HCT116 (cell line): ENCODE data around the gene LRRK1. TPM values are rescaled to one million over a fixed set of nuclear protein-coding genes. Genes with fewer than 3 reads are reported as not detected.

ENCODE experiments used
- ATAC-seq: fragments of 200-7000 bp; cut with Tn5 transposase; 2 replicates; pipeline ENCODE4 v1.9.1; 2020; ENCODE audit warnings: mild to moderate bottlenecking, moderate library complexity
- BruUV-seq: library from RNA; stranded (reverse); fragments of 400-500 nt; replicated peaks from 2 replicates; lab custom pipeline; 2021; lab: Mats Ljungman, UMichigan
- CTCF ChIA-PET: fragments of 300-600 bp; sonication (Branson Sonifier 250); formaldehyde crosslinking; loops from one replicate; lab custom pipeline; 2021; ENCODE audit warnings: antibody characterized with exemption; lab: Charles Lee
- POLR2A ChIA-PET: fragments of 300-600, 350-600 bp; sonication (Branson Sonifier 250); formaldehyde crosslinking; loops from one replicate; lab custom pipeline; 2021; ENCODE audit warnings: antibody characterized with exemption; lab: Charles Lee
- RAD21 ChIA-PET, 2 experiments: fragments of 300-600 bp; sonication (Branson Sonifier 250); formaldehyde crosslinking; loops; one replicate each; lab custom pipeline; 2023; ENCODE audit warnings: low total read pairs in 2 of 2; ENCODE audit not compliant: uncharacterized antibody in 2 of 2, unreplicated experiment in 2 of 2, low non-redundant PET in 1 of 2; lab: Charles Lee
- DNase-seq: peaks from one replicate; pipeline ENCODE4 v3.0.0-alpha.2; 2010; ENCODE audit warnings: low read depth, low spot score
- H2AFZ ChIP-seq: fragments of 200-600 bp; shearing (Covaris generic), sonication (generic); 2 replicates; pipeline ENCODE4 v1.6.1; 2017; ENCODE audit warnings: low read depth, mixed run types, mixed read lengths, antibody characterized with exemption, low read length; ENCODE audit not compliant: poor library complexity, severe bottlenecking
- H3K27ac ChIP-seq: 2 replicates; pipeline ENCODE4 v1.5.1; 2012; ENCODE audit warnings: low read depth, low read length
- H3K27me3 ChIP-seq: fragments of 200-600 bp; sonication (generic); 2 replicates; pipeline ENCODE4 v1.6.1; 2016; ENCODE audit warnings: mixed run types, low read length, mixed read lengths; ENCODE audit not compliant: insufficient read depth
- H3K36me3 ChIP-seq, 2 experiments: fragments of 200-500 bp in 1 of 2; fragments of 200-600 bp in 1 of 2; sonication (Bioruptor generic) in 1 of 2; sonication (generic) in 1 of 2; 2 replicates each; pipeline versions ENCODE4 v1.5.1 to v1.6.1; 2014 to 2016; ENCODE audit warnings: low read length in 2 of 2, inconsistent platforms in 1 of 2, mixed read lengths in 1 of 2, mixed run types in 1 of 2; ENCODE audit not compliant: insufficient read depth in 2 of 2, control insufficient read depth in 1 of 2
- H3K4me1 ChIP-seq, 2 experiments: fragments of 200-600 bp in 1 of 2; sonication (generic) in 1 of 2; 2 replicates each; pipeline versions ENCODE4 v1.5.1 to v1.6.1; 2012 to 2017; ENCODE audit warnings: low read length in 2 of 2, inconsistent platforms in 1 of 2, mild to moderate bottlenecking in 1 of 2, mixed read lengths in 1 of 2, mixed run types in 1 of 2, moderate library complexity in 1 of 2; ENCODE audit not compliant: insufficient read depth in 2 of 2, control insufficient read depth in 1 of 2
- H3K4me2 ChIP-seq: fragments of 200-600 bp; sonication (generic); 2 replicates; pipeline ENCODE4 v1.6.1; 2017; ENCODE audit warnings: mixed run types, low read length, mixed read lengths
- H3K4me3 ChIP-seq, 2 experiments: fragments of 200-600 bp in 1 of 2; sonication (generic) in 1 of 2; replicated peaks in 1 of 2; 2 replicates each; pipeline ENCODE4 v1.5.1; 2011 to 2016; ENCODE audit warnings: low read length in 2 of 2, control low read depth in 1 of 2, low read depth in 1 of 2, mild to moderate bottlenecking in 1 of 2, mixed read lengths in 1 of 2, mixed run types in 1 of 2
- H3K79me2 ChIP-seq: fragments of 200-600 bp; sonication (generic); 2 replicates; pipeline ENCODE4 v1.6.1; 2017; ENCODE audit warnings: mild to moderate bottlenecking, mixed run types, low read length, moderate library complexity, mixed read lengths; ENCODE audit not compliant: insufficient read depth
- H3K9ac ChIP-seq: fragments of 200-600 bp; sonication (generic); 2 replicates; pipeline ENCODE4 v1.6.1; 2016; ENCODE audit warnings: low read length, mixed read lengths
- H3K9me2 ChIP-seq: fragments of 200-600 bp; sonication (generic), shearing (Covaris generic); 2 replicates; pipeline ENCODE4 v1.6.1; 2017; ENCODE audit warnings: mixed run types, mild to moderate bottlenecking, moderate library complexity; ENCODE audit not compliant: insufficient read depth
- H3K9me3 ChIP-seq, 2 experiments: fragments of 200-500 bp in 1 of 2; fragments of 200-600 bp in 1 of 2; sonication (Bioruptor generic) in 1 of 2; sonication (generic) in 1 of 2; 2 replicates each; pipeline ENCODE4 v1.6.1; 2014 to 2017; ENCODE audit warnings: low read length in 2 of 2, mixed read lengths in 2 of 2, inconsistent platforms in 1 of 2, low read depth in 1 of 2, mild to moderate bottlenecking in 1 of 2, mixed run types in 1 of 2, moderate library complexity in 1 of 2; ENCODE audit not compliant: control insufficient read depth in 1 of 2, insufficient read depth in 1 of 2
- H4K20me1 ChIP-seq: fragments of 200-600 bp; sonication (generic), shearing (Covaris generic); 2 replicates; pipeline ENCODE4 v1.6.1; 2017; ENCODE audit warnings: mixed run types, mild to moderate bottlenecking, moderate library complexity; ENCODE audit not compliant: insufficient read depth
- CBX3 ChIP-seq: IDR thresholded peaks from 2 replicates; pipeline ENCODE4 v1.6.1; 2012; ENCODE audit warnings: low read depth
- EGR1 ChIP-seq: IDR thresholded peaks from 2 replicates; pipeline ENCODE4 v1.6.1; 2012; ENCODE audit warnings: low read depth
- ELF1 ChIP-seq: IDR thresholded peaks from 2 replicates; pipeline ENCODE4 v1.6.1; 2012; ENCODE audit warnings: low read depth, borderline replicate concordance
- EZH2 ChIP-seq: fragments of 200-600 bp; sonication (generic); IDR thresholded peaks from 2 replicates; pipeline ENCODE4 v1.6.1; 2017; ENCODE audit warnings: antibody characterized with exemption, mixed run types
- FOSL1 ChIP-seq: IDR thresholded peaks from 2 replicates; pipeline ENCODE4 v1.6.1; 2012; ENCODE audit warnings: low read depth
- POLR2A ChIP-seq: IDR thresholded peaks from 2 replicates; pipeline ENCODE4 v1.7.0; 2011; ENCODE audit warnings: borderline replicate concordance; ENCODE audit not compliant: insufficient read depth, insufficient read length; ENCODE audit errors: extremely low read depth
- POLR2AphosphoS5 ChIP-seq: IDR thresholded peaks from 2 replicates; pipeline ENCODE4 v1.6.1; 2011; ENCODE audit warnings: mild to moderate bottlenecking, low read depth, low read length, moderate library complexity
- RAD21 ChIP-seq: IDR thresholded peaks from 2 replicates; pipeline ENCODE4 v1.6.1; 2012; ENCODE audit warnings: low read depth, mild to moderate bottlenecking
- SIN3A ChIP-seq: IDR thresholded peaks from 2 replicates; pipeline ENCODE4 v1.6.1; 2012; ENCODE audit warnings: low read depth
- SP1 ChIP-seq: IDR thresholded peaks from 2 replicates; pipeline ENCODE4 v1.6.1; 2012; ENCODE audit warnings: low read depth
- SRF ChIP-seq: IDR thresholded peaks from 2 replicates; pipeline ENCODE4 v1.6.1; 2012; ENCODE audit warnings: low read depth
- TCF7L2 ChIP-seq: IDR thresholded peaks from 2 replicates; pipeline ENCODE4 v1.7.0; 2011; ENCODE audit warnings: borderline replicate concordance, inconsistent platforms; ENCODE audit not compliant: insufficient read depth, insufficient read length; ENCODE audit errors: extremely low read depth
- YY1 ChIP-seq: IDR thresholded peaks from 2 replicates; pipeline ENCODE4 v1.6.1; 2011; ENCODE audit warnings: low read length, low read depth, moderate library complexity, mild to moderate bottlenecking; ENCODE audit not compliant: insufficient replicate concordance; ENCODE audit errors: extremely low read depth
- ZFX ChIP-seq: fragments of 450-650 bp; IDR thresholded peaks from 2 replicates; pipeline ENCODE4 v1.6.1; 2017
- ZNF274 ChIP-seq: fragments of 200-500 bp; sonication (Bioruptor generic); IDR thresholded peaks from 2 replicates; pipeline ENCODE4 v1.6.1; 2014; ENCODE audit warnings: mild to moderate bottlenecking, low read depth, low read length, inconsistent platforms
- intact Hi-C: fragments of 100-400 bp; cut with micrococcal nuclease; formaldehyde crosslinking; loops from 2 replicates; pipeline ENCODE4 v1.10.0; 2022
- total RNA-seq: library from RNA; stranded (reverse); gene quantifications from one replicate; pipeline ENCODE4 v1.2.1, GENCODE V29; 2021; ENCODE audit not compliant: unreplicated experiment
- TF ChIP-seq, protein P1 (sequence below), 3 experiments: fragments of 200-600 bp in 1 of 3; sonication (generic) in 1 of 3; IDR thresholded peaks in 2 of 3; conservative IDR thresholded peaks in 1 of 3; 2 replicates each; pipeline ENCODE4 v1.5.1; 2012 to 2017; ENCODE audit warnings: low read depth in 2 of 3, low read length in 2 of 3, antibody characterized with exemption in 1 of 3, borderline replicate concordance in 1 of 3, control low read depth in 1 of 3, mild to moderate bottlenecking in 1 of 3, mixed read lengths in 1 of 3, mixed run types in 1 of 3, moderate library complexity in 1 of 3; ENCODE audit not compliant: insufficient read depth in 1 of 3
- TF ChIP-seq, protein P2 (sequence below): IDR thresholded peaks from 2 replicates; pipeline ENCODE4 v1.6.1; 2012
- TF ChIP-seq, protein P3 (sequence below): IDR thresholded peaks from 2 replicates; pipeline ENCODE4 v1.6.1; 2012; ENCODE audit warnings: low read depth
- TF ChIP-seq, protein P4 (sequence below): IDR thresholded peaks from 2 replicates; pipeline ENCODE4 v1.6.1; 2011; ENCODE audit warnings: mild to moderate bottlenecking, low read length, moderate library complexity; ENCODE audit not compliant: insufficient replicate concordance; ENCODE audit errors: extremely low read depth
- TF ChIP-seq, protein P5 (sequence below): IDR thresholded peaks from 2 replicates; pipeline ENCODE4 v1.6.1; 2012

The LRRK1 gene
- total RNA-seq, 1 experiment from 2014 or later = 21.6 TPM

DNA sequence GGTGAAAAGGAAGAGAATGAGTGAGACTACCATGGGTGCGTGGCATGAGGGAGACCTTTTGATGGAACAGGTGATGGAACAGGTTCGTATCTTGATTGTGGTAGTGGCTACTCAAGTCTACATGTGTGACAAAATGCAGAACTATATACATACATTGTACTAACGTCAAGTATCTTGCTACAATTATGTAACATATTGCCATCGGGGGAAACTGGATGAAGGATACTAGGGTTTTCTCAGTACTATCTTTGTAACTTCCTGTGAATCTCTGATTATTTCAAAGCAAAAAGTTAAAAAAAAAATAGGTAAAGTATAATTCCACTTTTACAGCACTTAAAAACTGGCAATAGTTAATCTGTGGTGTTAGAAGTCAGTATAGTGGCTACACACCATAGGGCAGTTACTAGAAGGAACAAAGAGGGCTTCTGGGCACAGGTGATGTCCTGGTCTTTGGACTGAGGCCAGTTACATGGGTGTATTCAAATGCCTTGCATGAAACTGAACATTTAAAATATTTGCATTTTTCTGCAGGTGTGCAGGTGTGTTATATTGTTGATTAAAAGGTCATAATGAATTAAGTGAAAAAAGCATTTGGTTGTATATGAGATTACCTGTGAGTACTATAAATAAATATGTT lies 61.4 kb downstream of the LRRK1 start:
- RAD21 ChIA-PET = no interaction called here
- H3K4me1 ChIP-seq = no peaks in the 10 kb centered on the region
- H3K4me2 ChIP-seq = no peak overlapping the region
- no peaks in the 10 kb centered on the region for H3K9me3 ChIP-seq
- no TSS peak for BruUV-seq
- no peak overlapping the region for H3K27ac ChIP-seq
- H3K27me3 ChIP-seq = no peaks in the 10 kb centered on the region
- intact Hi-C loops = no loop called here
- DNase-seq (no peak), ATAC-seq (no peak)
- H3K9ac ChIP-seq = no peak overlapping the region
- no peak overlapping the region for H2AFZ ChIP-seq
- no peaks in the 10 kb centered on the region for H3K36me3 ChIP-seq
- CTCF ChIA-PET = no interaction called here
- no peak for TF ChIP-seq POLR2AphosphoS5
- TF ChIP-seq, protein P1, sequence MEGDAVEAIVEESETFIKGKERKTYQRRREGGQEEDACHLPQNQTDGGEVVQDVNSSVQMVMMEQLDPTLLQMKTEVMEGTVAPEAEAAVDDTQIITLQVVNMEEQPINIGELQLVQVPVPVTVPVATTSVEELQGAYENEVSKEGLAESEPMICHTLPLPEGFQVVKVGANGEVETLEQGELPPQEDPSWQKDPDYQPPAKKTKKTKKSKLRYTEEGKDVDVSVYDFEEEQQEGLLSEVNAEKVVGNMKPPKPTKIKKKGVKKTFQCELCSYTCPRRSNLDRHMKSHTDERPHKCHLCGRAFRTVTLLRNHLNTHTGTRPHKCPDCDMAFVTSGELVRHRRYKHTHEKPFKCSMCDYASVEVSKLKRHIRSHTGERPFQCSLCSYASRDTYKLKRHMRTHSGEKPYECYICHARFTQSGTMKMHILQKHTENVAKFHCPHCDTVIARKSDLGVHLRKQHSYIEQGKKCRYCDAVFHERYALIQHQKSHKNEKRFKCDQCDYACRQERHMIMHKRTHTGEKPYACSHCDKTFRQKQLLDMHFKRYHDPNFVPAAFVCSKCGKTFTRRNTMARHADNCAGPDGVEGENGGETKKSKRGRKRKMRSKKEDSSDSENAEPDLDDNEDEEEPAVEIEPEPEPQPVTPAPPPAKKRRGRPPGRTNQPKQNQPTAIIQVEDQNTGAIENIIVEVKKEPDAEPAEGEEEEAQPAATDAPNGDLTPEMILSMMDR (IDR thresholded peaks at IDR 0.05 in 2 of 3, conservative IDR thresholded peaks at IDR 0.05 in 1 of 3; ENCODE audit: borderline replicate concordance in 1 of 3, insufficient read depth in 1 of 3, low read depth in 2 of 3, low read length in 2 of 3) = no peak
- TF ChIP-seq, protein P2, sequence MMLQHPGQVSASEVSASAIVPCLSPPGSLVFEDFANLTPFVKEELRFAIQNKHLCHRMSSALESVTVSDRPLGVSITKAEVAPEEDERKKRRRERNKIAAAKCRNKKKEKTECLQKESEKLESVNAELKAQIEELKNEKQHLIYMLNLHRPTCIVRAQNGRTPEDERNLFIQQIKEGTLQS = no peak
- no peak for TF ChIP-seq YY1
- TF ChIP-seq ZNF274 = no peak
- no peak for TF ChIP-seq EGR1
- no peak for TF ChIP-seq SP1
- TF ChIP-seq FOSL1 = no peak
- TF ChIP-seq ELF1 = no peak
- TF ChIP-seq, protein P3, sequence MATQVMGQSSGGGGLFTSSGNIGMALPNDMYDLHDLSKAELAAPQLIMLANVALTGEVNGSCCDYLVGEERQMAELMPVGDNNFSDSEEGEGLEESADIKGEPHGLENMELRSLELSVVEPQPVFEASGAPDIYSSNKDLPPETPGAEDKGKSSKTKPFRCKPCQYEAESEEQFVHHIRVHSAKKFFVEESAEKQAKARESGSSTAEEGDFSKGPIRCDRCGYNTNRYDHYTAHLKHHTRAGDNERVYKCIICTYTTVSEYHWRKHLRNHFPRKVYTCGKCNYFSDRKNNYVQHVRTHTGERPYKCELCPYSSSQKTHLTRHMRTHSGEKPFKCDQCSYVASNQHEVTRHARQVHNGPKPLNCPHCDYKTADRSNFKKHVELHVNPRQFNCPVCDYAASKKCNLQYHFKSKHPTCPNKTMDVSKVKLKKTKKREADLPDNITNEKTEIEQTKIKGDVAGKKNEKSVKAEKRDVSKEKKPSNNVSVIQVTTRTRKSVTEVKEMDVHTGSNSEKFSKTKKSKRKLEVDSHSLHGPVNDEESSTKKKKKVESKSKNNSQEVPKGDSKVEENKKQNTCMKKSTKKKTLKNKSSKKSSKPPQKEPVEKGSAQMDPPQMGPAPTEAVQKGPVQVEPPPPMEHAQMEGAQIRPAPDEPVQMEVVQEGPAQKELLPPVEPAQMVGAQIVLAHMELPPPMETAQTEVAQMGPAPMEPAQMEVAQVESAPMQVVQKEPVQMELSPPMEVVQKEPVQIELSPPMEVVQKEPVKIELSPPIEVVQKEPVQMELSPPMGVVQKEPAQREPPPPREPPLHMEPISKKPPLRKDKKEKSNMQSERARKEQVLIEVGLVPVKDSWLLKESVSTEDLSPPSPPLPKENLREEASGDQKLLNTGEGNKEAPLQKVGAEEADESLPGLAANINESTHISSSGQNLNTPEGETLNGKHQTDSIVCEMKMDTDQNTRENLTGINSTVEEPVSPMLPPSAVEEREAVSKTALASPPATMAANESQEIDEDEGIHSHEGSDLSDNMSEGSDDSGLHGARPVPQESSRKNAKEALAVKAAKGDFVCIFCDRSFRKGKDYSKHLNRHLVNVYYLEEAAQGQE = no peak
- TF ChIP-seq CBX3 = no peak
- TF ChIP-seq, protein P4, sequence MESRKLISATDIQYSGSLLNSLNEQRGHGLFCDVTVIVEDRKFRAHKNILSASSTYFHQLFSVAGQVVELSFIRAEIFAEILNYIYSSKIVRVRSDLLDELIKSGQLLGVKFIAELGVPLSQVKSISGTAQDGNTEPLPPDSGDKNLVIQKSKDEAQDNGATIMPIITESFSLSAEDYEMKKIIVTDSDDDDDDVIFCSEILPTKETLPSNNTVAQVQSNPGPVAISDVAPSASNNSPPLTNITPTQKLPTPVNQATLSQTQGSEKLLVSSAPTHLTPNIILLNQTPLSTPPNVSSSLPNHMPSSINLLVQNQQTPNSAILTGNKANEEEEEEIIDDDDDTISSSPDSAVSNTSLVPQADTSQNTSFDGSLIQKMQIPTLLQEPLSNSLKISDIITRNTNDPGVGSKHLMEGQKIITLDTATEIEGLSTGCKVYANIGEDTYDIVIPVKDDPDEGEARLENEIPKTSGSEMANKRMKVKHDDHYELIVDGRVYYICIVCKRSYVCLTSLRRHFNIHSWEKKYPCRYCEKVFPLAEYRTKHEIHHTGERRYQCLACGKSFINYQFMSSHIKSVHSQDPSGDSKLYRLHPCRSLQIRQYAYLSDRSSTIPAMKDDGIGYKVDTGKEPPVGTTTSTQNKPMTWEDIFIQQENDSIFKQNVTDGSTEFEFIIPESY = no peak
- TF ChIP-seq SRF = no peak
- TF ChIP-seq ZFX = no peak
- TF ChIP-seq TCF7L2 = no peak
- TF ChIP-seq POLR2A = no peak
- no peak for TF ChIP-seq EZH2
- TF ChIP-seq, protein P5, sequence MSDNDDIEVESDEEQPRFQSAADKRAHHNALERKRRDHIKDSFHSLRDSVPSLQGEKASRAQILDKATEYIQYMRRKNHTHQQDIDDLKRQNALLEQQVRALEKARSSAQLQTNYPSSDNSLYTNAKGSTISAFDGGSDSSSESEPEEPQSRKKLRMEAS = no peak
- no peak for TF ChIP-seq RAD21
- TF ChIP-seq SIN3A = no peak
- no peaks in the 10 kb centered on the region for H3K79me2 ChIP-seq
- POLR2A ChIA-PET = no interaction called here
- H4K20me1 ChIP-seq = no peaks in the 10 kb centered on the region
- no peak overlapping the region for H3K4me3 ChIP-seq
- H3K9me2 ChIP-seq = no peaks in the 10 kb centered on the region
